ENCODE measurements around the gene BCL7C. TPM values are rescaled to one million over a fixed set of nuclear protein-coding genes. Genes with fewer than 3 reads are reported as not detected.
A peak's percentile ranks its signal among the peaks of the same experiment; 100 is the strongest.

Gene BCL7C
- total and polyA plus RNA-seq, 2 of the 13 experiments (the other 11 are each of a cell fraction or from before 2014, with no cell fraction given) = 17.7 to 33.8 TPM

- TF ChIP-seq ZHX2 (IDR thresholded peaks at IDR 0.05; ENCODE audit: low read depth) = peak; percentile 77; the same call in 1 of the 2 replicates
- peak; percentile 98 for TF ChIP-seq ZHX2 (CRISPR knock-in tag; IDR thresholded peaks at IDR 0.05; ENCODE audit: borderline replicate concordance)
- no peak for TF ChIP-seq NFE2L2 (IDR thresholded peaks at IDR 0.05; ENCODE audit: low read length)
- peak; percentile 86 for TF ChIP-seq JUN (CRISPR knock-in tag; IDR thresholded peaks at IDR 0.05)
- TF ChIP-seq FOSL1 (CRISPR knock-in tag; IDR thresholded peaks at IDR 0.05; ENCODE audit: borderline replicate concordance) = 0 out of 2 replicates have a peak, but pooled peaks have one; percentile 32
- TF ChIP-seq ARNT2 (CRISPR knock-in tag; IDR thresholded peaks at IDR 0.05; ENCODE audit: low read depth) = peak; percentile 99
- no peak for TF ChIP-seq CEBPB (IDR thresholded peaks at IDR 0.05; ENCODE audit: borderline replicate concordance, low read depth, low read length)
- TF ChIP-seq CBX1 (IDR thresholded peaks at IDR 0.05; ENCODE audit: low read depth) = peak; percentile 79
- TF ChIP-seq ZNF558 (CRISPR knock-in tag; IDR thresholded peaks at IDR 0.05; ENCODE audit: borderline replicate concordance) = peak; percentile 98; the same call in 1 of the 2 replicates
- TF ChIP-seq SSRP1 (CRISPR knock-in tag; IDR thresholded peaks at IDR 0.05) = no peak
- TF ChIP-seq ZNF569 (CRISPR knock-in tag; IDR thresholded peaks at IDR 0.05; ENCODE audit: borderline replicate concordance) = no peak; the same call in 1 of the 2 replicates
- peak; percentile 93 for TF ChIP-seq ZBTB25 (CRISPR knock-in tag; IDR thresholded peaks at IDR 0.05)
These were observed at the start of gene BCL7C (continued) for GRCh38 chr16:30893744-30894539.

Data from HepG2 (cell line).